H9 (cell line): Measurements from ENCODE around the gene BCL7C. TPM values are rescaled to one million over a fixed set of nuclear protein-coding genes. Genes with fewer than 3 reads are reported as not detected.
A peak's percentile ranks its signal among the peaks of the same experiment; 100 is the strongest.

Experiments
- DNase-seq: peaks from one replicate; pipeline ENCODE4 v3.0.0-alpha.2; 2017
- H2AFZ ChIP-seq: one replicate; pipeline ENCODE4 v1.6.1; 2013; ENCODE audit warnings: mild to moderate bottlenecking, low read length, control low read depth, moderate library complexity
- H2AK5ac ChIP-seq: 2 replicates; pipeline ENCODE4 v1.6.1; 2013; ENCODE audit warnings: low read length, control low read depth, mixed read lengths; ENCODE audit not compliant: insufficient read length
- H2BK120ac ChIP-seq: one replicate; pipeline ENCODE4 v1.6.1; 2013; ENCODE audit warnings: low read depth, mild to moderate bottlenecking, low read length, control low read depth, inconsistent platforms; ENCODE audit not compliant: poor library complexity, severe bottlenecking
- H2BK12ac ChIP-seq: 2 replicates; pipeline ENCODE4 v1.6.1; 2013; ENCODE audit warnings: low read length, control low read depth, mixed read lengths, low read depth; ENCODE audit not compliant: insufficient read length
- H2BK15ac ChIP-seq: 2 replicates; pipeline ENCODE4 v1.6.1; 2013; ENCODE audit warnings: low read depth, low read length, control low read depth
- H2BK20ac ChIP-seq: one replicate; pipeline ENCODE4 v1.6.1; 2013; ENCODE audit warnings: low read depth, mild to moderate bottlenecking, low read length, control low read depth, inconsistent platforms; ENCODE audit not compliant: poor library complexity, severe bottlenecking
- H2BK5ac ChIP-seq: 2 replicates; pipeline ENCODE4 v1.6.1; 2013; ENCODE audit warnings: low read length, control low read depth, mixed read lengths; ENCODE audit not compliant: insufficient read length
- H3K14ac ChIP-seq: 2 replicates; pipeline ENCODE4 v1.6.1; 2013; ENCODE audit warnings: low read length, control low read depth; ENCODE audit not compliant: insufficient read depth
- H3K18ac ChIP-seq: 2 replicates; pipeline ENCODE4 v1.6.1; 2013; ENCODE audit warnings: low read depth, mild to moderate bottlenecking, mixed read lengths, low read length, control low read depth; ENCODE audit not compliant: insufficient read length
- H3K23ac ChIP-seq: 2 replicates; pipeline ENCODE4 v1.6.1; 2013; ENCODE audit warnings: low read length, control low read depth, mixed read lengths, low read depth; ENCODE audit not compliant: insufficient read length
- H3K23me2 ChIP-seq: 2 replicates; pipeline ENCODE4 v1.6.1; 2013; ENCODE audit warnings: low read depth, mild to moderate bottlenecking, mixed read lengths, low read length, control low read depth; ENCODE audit not compliant: insufficient read length, poor library complexity, severe bottlenecking
- H3K27ac ChIP-seq: 2 replicates; pipeline ENCODE4 v1.5.1; 2013; ENCODE audit warnings: low read length, control low read depth, mixed read lengths, low read depth; ENCODE audit not compliant: insufficient read length
- H3K27me3 ChIP-seq: 2 replicates; pipeline ENCODE4 v1.6.1; 2013; ENCODE audit warnings: low read length, control low read depth, inconsistent platforms; ENCODE audit not compliant: insufficient read depth
- H3K4ac ChIP-seq: 2 replicates; pipeline ENCODE4 v1.6.1; 2013; ENCODE audit warnings: low read depth, mild to moderate bottlenecking, control low read depth, inconsistent platforms, low read length, moderate library complexity
- H3K4me1 ChIP-seq: 2 replicates; pipeline ENCODE4 v1.6.1; 2013; ENCODE audit warnings: low read length, control low read depth, inconsistent platforms; ENCODE audit not compliant: insufficient read depth
- H3K4me2 ChIP-seq: 2 replicates; pipeline ENCODE4 v1.6.1; 2013; ENCODE audit warnings: low read length, control low read depth, mixed read lengths; ENCODE audit not compliant: insufficient read length, insufficient read depth
- H3K56ac ChIP-seq: 2 replicates; pipeline ENCODE4 v1.6.1; 2013; ENCODE audit warnings: low read depth, mild to moderate bottlenecking, mixed read lengths, low read length, control low read depth; ENCODE audit not compliant: insufficient read length
- H3K79me1 ChIP-seq: 2 replicates; pipeline ENCODE4 v1.6.1; 2013; ENCODE audit warnings: low read depth, mild to moderate bottlenecking, moderate library complexity, low read length, control low read depth, inconsistent platforms; ENCODE audit not compliant: insufficient read depth, poor library complexity, severe bottlenecking
- H3K79me2 ChIP-seq: 2 replicates; pipeline ENCODE4 v1.6.1; 2013; ENCODE audit warnings: low read length, control low read depth, inconsistent platforms; ENCODE audit not compliant: insufficient read depth
- H3K9ac ChIP-seq: 2 replicates; pipeline ENCODE4 v1.6.1; 2013; ENCODE audit warnings: low read length, control low read depth, mixed read lengths; ENCODE audit not compliant: insufficient read length; ENCODE audit errors: extremely low read depth
- H3K9me3 ChIP-seq: one replicate; pipeline ENCODE4 v1.6.1; 2013; ENCODE audit warnings: low read depth, low read length, inconsistent platforms; ENCODE audit not compliant: control insufficient read depth
- H3T11ph ChIP-seq: one replicate; pipeline ENCODE4 v1.6.1; 2013; ENCODE audit warnings: mild to moderate bottlenecking, low read length, control low read depth, inconsistent platforms
- H4K20me1 ChIP-seq: one replicate; pipeline ENCODE4 v1.6.1; 2013; ENCODE audit not compliant: control insufficient read depth, insufficient read length, insufficient read depth
- H4K5ac ChIP-seq: 2 replicates; pipeline ENCODE4 v1.6.1; 2013; ENCODE audit warnings: low read depth, mild to moderate bottlenecking, mixed read lengths, low read length, control low read depth; ENCODE audit not compliant: insufficient read length
- H4K8ac ChIP-seq: replicated peaks from 2 replicates; pipeline ENCODE4 v1.6.1; 2013; ENCODE audit warnings: low read length, control low read depth, mixed read lengths, low read depth; ENCODE audit not compliant: insufficient read length
- H4K91ac ChIP-seq: 2 replicates; pipeline ENCODE4 v1.6.1; 2013; ENCODE audit warnings: low read depth, mild to moderate bottlenecking, moderate library complexity, mixed read lengths, low read length, control low read depth; ENCODE audit not compliant: insufficient read length
- H3K27ac Mint-ChIP-seq, 3 experiments: 2 replicates in 2 of 3; 3 replicates in 1 of 3; pipeline ENCODE4 v1.8.0; 2020 to 2021; ENCODE audit warnings: mixed read lengths in 3 of 3, mild to moderate bottlenecking in 1 of 3, moderate library complexity in 1 of 3
- H3K27me3 Mint-ChIP-seq: 2 replicates; pipeline ENCODE4 v1.8.0; 2021; ENCODE audit warnings: low read depth, mild to moderate bottlenecking, moderate library complexity, mixed read lengths
- H3K36me3 Mint-ChIP-seq, 3 experiments: 2 replicates in 2 of 3; 3 replicates in 1 of 3; pipeline ENCODE4 v1.8.0; 2020 to 2021; ENCODE audit warnings: low read depth in 3 of 3, mixed read lengths in 3 of 3; ENCODE audit not compliant: insufficient read depth in 1 of 3
- H3K4me1 Mint-ChIP-seq, 2 experiments: 2 replicates each; pipeline ENCODE4 v1.8.0; 2020; ENCODE audit warnings: mixed read lengths in 2 of 2
- H3K4me3 Mint-ChIP-seq, 2 experiments: 2 replicates in 1 of 2; 3 replicates in 1 of 2; pipeline ENCODE4 v1.8.0; 2020 to 2021; ENCODE audit warnings: mild to moderate bottlenecking in 2 of 2, mixed read lengths in 2 of 2, moderate library complexity in 1 of 2
- H3K9me3 Mint-ChIP-seq, 2 experiments: 2 replicates in 1 of 2; 3 replicates in 1 of 2; pipeline ENCODE4 v1.8.0; 2020; ENCODE audit warnings: mild to moderate bottlenecking in 2 of 2, mixed read lengths in 2 of 2, moderate library complexity in 1 of 2
- WGBS: extraction: QIAGEN DNeasy Blood & Tissue Kit; methylation state at CpG from one replicate; pipeline ENCODE4 v1.1.7; 2013; ENCODE audit warnings: missing lambda C conversion rate, low lambda C conversion rate, mixed read lengths; ENCODE audit not compliant: insufficient read length; ENCODE audit errors: extremely low coverage; 5-methylcytosine and 5-hydroxymethylcytosine counted together
- total RNA-seq: library from RNA; stranded (reverse); gene quantifications from 2 replicates; pipeline ENCODE4 v1.2.1, GENCODE V29; 2021
- TF ChIP-seq, protein P1 (sequence below): fragments of 200-600 bp; sonication (generic); conservative IDR thresholded peaks from 3 replicates; pipeline ENCODE4 v1.8.0; 2021; ENCODE audit warnings: antibody characterized with exemption, mild to moderate bottlenecking

The BCL7C gene
- total RNA-seq, 1 experiment from 2014 or later: 18.3 TPM

- H4K5ac ChIP-seq: no peak overlapping the region
- H3T11ph ChIP-seq: no peak overlapping the region
- H3K14ac ChIP-seq: no peak overlapping the region
- H3K4me2 ChIP-seq: no peak overlapping the region
- H4K8ac ChIP-seq: no peak overlapping the region
- no peak overlapping the region for H3K27ac ChIP-seq
- H3K9ac ChIP-seq: no peak overlapping the region
- H2AFZ ChIP-seq: no peak overlapping the region
- H3K79me1 ChIP-seq: no peaks in the 10 kb centered on the region
- H2BK5ac ChIP-seq: no peak overlapping the region
- H2BK15ac ChIP-seq: no peak overlapping the region
- no peak overlapping the region for H2BK120ac ChIP-seq
- H3K79me2 ChIP-seq: no peaks in the 10 kb centered on the region
- H3K23me2 ChIP-seq: no peaks in the 10 kb centered on the region
- H3K23ac ChIP-seq: no peak overlapping the region
- H3K27ac Mint-ChIP-seq: peak overlapping the region in 1 of 3 experiments; percentile 22; a peak in 1 of 7 replicates
- no peak overlapping the region for H2BK12ac ChIP-seq
- H4K91ac ChIP-seq: no peak overlapping the region
- H3K4me1 Mint-ChIP-seq: peaks cover 4 to 9% of the 10 kb centered on the region in 2 experiments; a peak in 3 of 4 replicates
- H3K9me3 Mint-ChIP-seq: no peaks in the 10 kb centered on the region
- no peaks in the 10 kb centered on the region; the same call in 1 of the 2 replicates for H3K27me3 Mint-ChIP-seq
- no CpG with 5 or more reads among the region's 3 CpGs for WGBS
- H2AK5ac ChIP-seq: no peak overlapping the region
- no peak overlapping the region for H2BK20ac ChIP-seq
- no peak overlapping the region for H3K56ac ChIP-seq
- no peak overlapping the region for H3K4ac ChIP-seq
- H3K9me3 ChIP-seq: no peaks in the 10 kb centered on the region
- TF ChIP-seq, protein P1, sequence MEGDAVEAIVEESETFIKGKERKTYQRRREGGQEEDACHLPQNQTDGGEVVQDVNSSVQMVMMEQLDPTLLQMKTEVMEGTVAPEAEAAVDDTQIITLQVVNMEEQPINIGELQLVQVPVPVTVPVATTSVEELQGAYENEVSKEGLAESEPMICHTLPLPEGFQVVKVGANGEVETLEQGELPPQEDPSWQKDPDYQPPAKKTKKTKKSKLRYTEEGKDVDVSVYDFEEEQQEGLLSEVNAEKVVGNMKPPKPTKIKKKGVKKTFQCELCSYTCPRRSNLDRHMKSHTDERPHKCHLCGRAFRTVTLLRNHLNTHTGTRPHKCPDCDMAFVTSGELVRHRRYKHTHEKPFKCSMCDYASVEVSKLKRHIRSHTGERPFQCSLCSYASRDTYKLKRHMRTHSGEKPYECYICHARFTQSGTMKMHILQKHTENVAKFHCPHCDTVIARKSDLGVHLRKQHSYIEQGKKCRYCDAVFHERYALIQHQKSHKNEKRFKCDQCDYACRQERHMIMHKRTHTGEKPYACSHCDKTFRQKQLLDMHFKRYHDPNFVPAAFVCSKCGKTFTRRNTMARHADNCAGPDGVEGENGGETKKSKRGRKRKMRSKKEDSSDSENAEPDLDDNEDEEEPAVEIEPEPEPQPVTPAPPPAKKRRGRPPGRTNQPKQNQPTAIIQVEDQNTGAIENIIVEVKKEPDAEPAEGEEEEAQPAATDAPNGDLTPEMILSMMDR: no peak
- H3K27me3 ChIP-seq: no peaks in the 10 kb centered on the region
- no peak overlapping the region for H3K18ac ChIP-seq
- H3K4me1 ChIP-seq: no peaks in the 10 kb centered on the region
- peaks cover 5 to 26% (median 22%) of the 10 kb centered on the region in 3 experiments; a peak in 6 of 7 replicates for H3K36me3 Mint-ChIP-seq
- no peak for DNase-seq
- H4K20me1 ChIP-seq: no peaks in the 10 kb centered on the region
- H3K4me3 Mint-ChIP-seq: no peak overlapping the region; a peak in 1 of 5 replicates
These were observed 9.1 kb downstream of the BCL7C start for GRCh38 chr16:30884760-30885159.
